ENCODE data around the gene SPON1.

DNA sequence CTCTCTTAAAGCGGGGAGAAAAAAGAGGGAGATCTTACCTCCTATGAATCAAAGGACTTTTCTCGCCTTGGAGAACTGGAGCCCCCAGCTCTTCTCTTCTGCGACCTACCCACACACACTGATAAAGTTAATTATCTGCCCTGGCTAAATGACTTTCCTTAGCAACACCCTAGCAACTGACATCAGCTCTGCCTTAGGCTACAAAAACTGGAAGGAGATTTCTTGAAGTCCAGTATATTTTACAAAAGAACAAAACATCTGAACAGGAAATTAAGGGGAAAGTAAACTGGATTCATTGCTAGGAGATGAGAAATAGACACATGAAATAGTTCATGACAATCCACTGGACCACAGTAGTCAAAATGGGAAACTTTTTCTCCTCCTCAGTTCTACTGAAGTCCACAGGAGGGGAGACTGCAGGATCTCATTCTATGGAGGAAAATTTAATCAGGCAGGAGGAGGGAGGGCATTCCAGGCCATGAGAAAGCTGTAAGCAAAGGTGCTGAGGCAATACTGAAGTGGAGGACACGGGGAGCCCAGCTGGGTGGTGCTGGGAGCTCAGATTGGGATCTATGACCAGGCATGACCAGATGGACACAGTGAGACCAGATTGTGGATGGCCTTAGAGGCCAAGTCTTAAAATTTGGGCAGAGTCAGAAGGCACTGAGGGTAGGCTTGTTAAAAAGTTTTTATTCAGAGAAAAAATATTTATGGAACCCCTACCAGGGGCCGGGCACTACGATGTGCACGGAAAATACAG, 3.7 kb upstream of the SPON1 start:
- TF ChIP-seq, protein P1, sequence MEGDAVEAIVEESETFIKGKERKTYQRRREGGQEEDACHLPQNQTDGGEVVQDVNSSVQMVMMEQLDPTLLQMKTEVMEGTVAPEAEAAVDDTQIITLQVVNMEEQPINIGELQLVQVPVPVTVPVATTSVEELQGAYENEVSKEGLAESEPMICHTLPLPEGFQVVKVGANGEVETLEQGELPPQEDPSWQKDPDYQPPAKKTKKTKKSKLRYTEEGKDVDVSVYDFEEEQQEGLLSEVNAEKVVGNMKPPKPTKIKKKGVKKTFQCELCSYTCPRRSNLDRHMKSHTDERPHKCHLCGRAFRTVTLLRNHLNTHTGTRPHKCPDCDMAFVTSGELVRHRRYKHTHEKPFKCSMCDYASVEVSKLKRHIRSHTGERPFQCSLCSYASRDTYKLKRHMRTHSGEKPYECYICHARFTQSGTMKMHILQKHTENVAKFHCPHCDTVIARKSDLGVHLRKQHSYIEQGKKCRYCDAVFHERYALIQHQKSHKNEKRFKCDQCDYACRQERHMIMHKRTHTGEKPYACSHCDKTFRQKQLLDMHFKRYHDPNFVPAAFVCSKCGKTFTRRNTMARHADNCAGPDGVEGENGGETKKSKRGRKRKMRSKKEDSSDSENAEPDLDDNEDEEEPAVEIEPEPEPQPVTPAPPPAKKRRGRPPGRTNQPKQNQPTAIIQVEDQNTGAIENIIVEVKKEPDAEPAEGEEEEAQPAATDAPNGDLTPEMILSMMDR (IDR thresholded peaks at IDR 0.05) = no peak
- TF ChIP-seq ZFX (IDR thresholded peaks at IDR 0.05; ENCODE audit: borderline replicate concordance) = no peak
